HCT116 (cell line): ENCODE measurements around the gene CENATAC. TPM values are rescaled to one million over a fixed set of nuclear protein-coding genes. Genes with fewer than 3 reads are reported as not detected.

Experiments used
- ATAC-seq: fragments of 200-7000 bp; cut with Tn5 transposase; 2 replicates; pipeline ENCODE4 v1.9.1; 2020; ENCODE audit warnings: mild to moderate bottlenecking, moderate library complexity
- BruUV-seq: library from RNA; stranded (reverse); fragments of 400-500 nt; replicated peaks from 2 replicates; lab custom pipeline; 2021; lab: Mats Ljungman, UMichigan
- CTCF ChIA-PET: fragments of 300-600 bp; sonication (Branson Sonifier 250); formaldehyde crosslinking; loops from one replicate; lab custom pipeline; 2021; ENCODE audit warnings: antibody characterized with exemption; lab: Charles Lee
- POLR2A ChIA-PET: fragments of 300-600, 350-600 bp; sonication (Branson Sonifier 250); formaldehyde crosslinking; loops from one replicate; lab custom pipeline; 2021; ENCODE audit warnings: antibody characterized with exemption; lab: Charles Lee
- RAD21 ChIA-PET, 2 experiments: fragments of 300-600 bp; sonication (Branson Sonifier 250); formaldehyde crosslinking; loops; one replicate each; lab custom pipeline; 2023; ENCODE audit warnings: low total read pairs in 2 of 2; ENCODE audit not compliant: uncharacterized antibody in 2 of 2, unreplicated experiment in 2 of 2, low non-redundant PET in 1 of 2; lab: Charles Lee
- DNase-seq: peaks from one replicate; pipeline ENCODE4 v3.0.0-alpha.2; 2010; ENCODE audit warnings: low read depth, low spot score
- H2AFZ ChIP-seq: fragments of 200-600 bp; shearing (Covaris generic), sonication (generic); 2 replicates; pipeline ENCODE4 v1.6.1; 2017; ENCODE audit warnings: low read depth, mixed run types, mixed read lengths, antibody characterized with exemption, low read length; ENCODE audit not compliant: poor library complexity, severe bottlenecking
- H3K27ac ChIP-seq: 2 replicates; pipeline ENCODE4 v1.5.1; 2012; ENCODE audit warnings: low read depth, low read length
- H3K27me3 ChIP-seq: fragments of 200-600 bp; sonication (generic); 2 replicates; pipeline ENCODE4 v1.6.1; 2016; ENCODE audit warnings: mixed run types, low read length, mixed read lengths; ENCODE audit not compliant: insufficient read depth
- H3K36me3 ChIP-seq, 2 experiments: fragments of 200-500 bp in 1 of 2; fragments of 200-600 bp in 1 of 2; sonication (Bioruptor generic) in 1 of 2; sonication (generic) in 1 of 2; 2 replicates each; pipeline versions ENCODE4 v1.5.1 to v1.6.1; 2014 to 2016; ENCODE audit warnings: low read length in 2 of 2, inconsistent platforms in 1 of 2, mixed read lengths in 1 of 2, mixed run types in 1 of 2; ENCODE audit not compliant: insufficient read depth in 2 of 2, control insufficient read depth in 1 of 2
- H3K4me1 ChIP-seq, 2 experiments: fragments of 200-600 bp in 1 of 2; sonication (generic) in 1 of 2; 2 replicates each; pipeline versions ENCODE4 v1.5.1 to v1.6.1; 2012 to 2017; ENCODE audit warnings: low read length in 2 of 2, inconsistent platforms in 1 of 2, mild to moderate bottlenecking in 1 of 2, mixed read lengths in 1 of 2, mixed run types in 1 of 2, moderate library complexity in 1 of 2; ENCODE audit not compliant: insufficient read depth in 2 of 2, control insufficient read depth in 1 of 2
- H3K4me2 ChIP-seq: fragments of 200-600 bp; sonication (generic); 2 replicates; pipeline ENCODE4 v1.6.1; 2017; ENCODE audit warnings: mixed run types, low read length, mixed read lengths
- H3K4me3 ChIP-seq, 2 experiments: fragments of 200-600 bp in 1 of 2; sonication (generic) in 1 of 2; replicated peaks in 1 of 2; 2 replicates each; pipeline ENCODE4 v1.5.1; 2011 to 2016; ENCODE audit warnings: low read length in 2 of 2, control low read depth in 1 of 2, low read depth in 1 of 2, mild to moderate bottlenecking in 1 of 2, mixed read lengths in 1 of 2, mixed run types in 1 of 2
- H3K79me2 ChIP-seq: fragments of 200-600 bp; sonication (generic); 2 replicates; pipeline ENCODE4 v1.6.1; 2017; ENCODE audit warnings: mild to moderate bottlenecking, mixed run types, low read length, moderate library complexity, mixed read lengths; ENCODE audit not compliant: insufficient read depth
- H3K9ac ChIP-seq: fragments of 200-600 bp; sonication (generic); 2 replicates; pipeline ENCODE4 v1.6.1; 2016; ENCODE audit warnings: low read length, mixed read lengths
- H3K9me2 ChIP-seq: fragments of 200-600 bp; sonication (generic), shearing (Covaris generic); 2 replicates; pipeline ENCODE4 v1.6.1; 2017; ENCODE audit warnings: mixed run types, mild to moderate bottlenecking, moderate library complexity; ENCODE audit not compliant: insufficient read depth
- H3K9me3 ChIP-seq, 2 experiments: fragments of 200-500 bp in 1 of 2; fragments of 200-600 bp in 1 of 2; sonication (Bioruptor generic) in 1 of 2; sonication (generic) in 1 of 2; 2 replicates each; pipeline ENCODE4 v1.6.1; 2014 to 2017; ENCODE audit warnings: low read length in 2 of 2, mixed read lengths in 2 of 2, inconsistent platforms in 1 of 2, low read depth in 1 of 2, mild to moderate bottlenecking in 1 of 2, mixed run types in 1 of 2, moderate library complexity in 1 of 2; ENCODE audit not compliant: control insufficient read depth in 1 of 2, insufficient read depth in 1 of 2
- H4K20me1 ChIP-seq: fragments of 200-600 bp; sonication (generic), shearing (Covaris generic); 2 replicates; pipeline ENCODE4 v1.6.1; 2017; ENCODE audit warnings: mixed run types, mild to moderate bottlenecking, moderate library complexity; ENCODE audit not compliant: insufficient read depth
- CEBPB ChIP-seq: IDR thresholded peaks from 2 replicates; pipeline ENCODE4 v1.6.1; 2012; ENCODE audit warnings: low read depth
- EGR1 ChIP-seq: IDR thresholded peaks from 2 replicates; pipeline ENCODE4 v1.6.1; 2012; ENCODE audit warnings: low read depth
- EZH2 ChIP-seq: fragments of 200-600 bp; sonication (generic); IDR thresholded peaks from 2 replicates; pipeline ENCODE4 v1.6.1; 2017; ENCODE audit warnings: antibody characterized with exemption, mixed run types
- FOSL1 ChIP-seq: IDR thresholded peaks from 2 replicates; pipeline ENCODE4 v1.6.1; 2012; ENCODE audit warnings: low read depth
- JUND ChIP-seq: IDR thresholded peaks from 2 replicates; pipeline ENCODE4 v1.6.1; 2012
- POLR2AphosphoS5 ChIP-seq: IDR thresholded peaks from 2 replicates; pipeline ENCODE4 v1.6.1; 2011; ENCODE audit warnings: mild to moderate bottlenecking, low read depth, low read length, moderate library complexity
- SIN3A ChIP-seq: IDR thresholded peaks from 2 replicates; pipeline ENCODE4 v1.6.1; 2012; ENCODE audit warnings: low read depth
- TCF7L2 ChIP-seq: IDR thresholded peaks from 2 replicates; pipeline ENCODE4 v1.7.0; 2011; ENCODE audit warnings: borderline replicate concordance, inconsistent platforms; ENCODE audit not compliant: insufficient read depth, insufficient read length; ENCODE audit errors: extremely low read depth
- YY1 ChIP-seq: IDR thresholded peaks from 2 replicates; pipeline ENCODE4 v1.6.1; 2011; ENCODE audit warnings: low read length, low read depth, moderate library complexity, mild to moderate bottlenecking; ENCODE audit not compliant: insufficient replicate concordance; ENCODE audit errors: extremely low read depth
- ZNF274 ChIP-seq: fragments of 200-500 bp; sonication (Bioruptor generic); IDR thresholded peaks from 2 replicates; pipeline ENCODE4 v1.6.1; 2014; ENCODE audit warnings: mild to moderate bottlenecking, low read depth, low read length, inconsistent platforms
- intact Hi-C: fragments of 100-400 bp; cut with micrococcal nuclease; formaldehyde crosslinking; loops from 2 replicates; pipeline ENCODE4 v1.10.0; 2022
- total RNA-seq: library from RNA; stranded (reverse); gene quantifications from one replicate; pipeline ENCODE4 v1.2.1, GENCODE V29; 2021; ENCODE audit not compliant: unreplicated experiment
- TF ChIP-seq, protein P1 (sequence below): IDR thresholded peaks from 2 replicates; pipeline ENCODE4 v1.6.1; 2012; ENCODE audit warnings: low read depth

The CENATAC gene
- total RNA-seq, 1 experiment from 2014 or later = 28.9 TPM

GRCh38 chr11:119018074-119018938 lies 20.4 kb downstream of the CENATAC start, which contains the start of the genes RPS25 and TRAPPC4 (continued):
- TF ChIP-seq YY1 = peak; percentile 92
- peak; percentile 77 for TF ChIP-seq SIN3A
- no peak for TF ChIP-seq ZNF274
- TF ChIP-seq POLR2AphosphoS5 = peak; percentile 87

DNA sequence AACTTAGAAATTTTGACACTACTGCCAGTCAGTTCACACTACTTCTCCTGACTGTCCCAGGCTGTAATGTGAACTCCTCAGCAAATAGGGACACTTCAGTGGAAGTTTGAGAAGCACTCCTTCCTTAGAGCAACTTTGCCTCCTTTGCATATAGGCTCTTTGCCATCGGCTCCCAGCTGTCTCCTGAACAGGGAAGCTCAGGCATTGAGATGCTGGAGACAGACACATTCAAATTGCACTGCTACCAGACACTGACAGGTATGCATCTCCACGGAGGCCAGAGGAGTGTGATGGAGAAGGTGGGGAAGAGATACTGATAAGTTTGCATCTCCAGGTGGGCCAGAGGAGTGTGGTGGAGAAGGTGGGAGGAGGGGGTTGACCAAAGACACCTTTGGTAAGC lies 22.1 kb downstream of the CENATAC start:
- Histone ChIP-seq H3K4me1 (peaks cover 18 to 40% of the 10 kb centered on the region in 2 experiments), H3K36me3 (peaks cover 30 to 54% of the 10 kb centered on the region in 2 experiments), H3K4me2 (peak overlapping the region; percentile 70), H4K20me1 (no peaks in the 10 kb centered on the region), H2AFZ (no peak overlapping the region), H3K27me3 (no peaks in the 10 kb centered on the region), H3K4me3 (peak overlapping the region; percentile 72 to 91), H3K79me2 (peaks cover 64% of the 10 kb centered on the region), H3K27ac (no peak overlapping the region), H3K9me2 (no peaks in the 10 kb centered on the region), H3K9ac (peak overlapping the region; percentile 99), H3K9me3 (no peaks in the 10 kb centered on the region)
- TF ChIP-seq JUND (no peak), EZH2 (no peak), YY1 (no peak), CEBPB (no peak), EGR1 (no peak), POLR2AphosphoS5 (no peak), ZNF274 (no peak), TCF7L2 (no peak), FOSL1 (no peak)
- TF ChIP-seq, protein P1, sequence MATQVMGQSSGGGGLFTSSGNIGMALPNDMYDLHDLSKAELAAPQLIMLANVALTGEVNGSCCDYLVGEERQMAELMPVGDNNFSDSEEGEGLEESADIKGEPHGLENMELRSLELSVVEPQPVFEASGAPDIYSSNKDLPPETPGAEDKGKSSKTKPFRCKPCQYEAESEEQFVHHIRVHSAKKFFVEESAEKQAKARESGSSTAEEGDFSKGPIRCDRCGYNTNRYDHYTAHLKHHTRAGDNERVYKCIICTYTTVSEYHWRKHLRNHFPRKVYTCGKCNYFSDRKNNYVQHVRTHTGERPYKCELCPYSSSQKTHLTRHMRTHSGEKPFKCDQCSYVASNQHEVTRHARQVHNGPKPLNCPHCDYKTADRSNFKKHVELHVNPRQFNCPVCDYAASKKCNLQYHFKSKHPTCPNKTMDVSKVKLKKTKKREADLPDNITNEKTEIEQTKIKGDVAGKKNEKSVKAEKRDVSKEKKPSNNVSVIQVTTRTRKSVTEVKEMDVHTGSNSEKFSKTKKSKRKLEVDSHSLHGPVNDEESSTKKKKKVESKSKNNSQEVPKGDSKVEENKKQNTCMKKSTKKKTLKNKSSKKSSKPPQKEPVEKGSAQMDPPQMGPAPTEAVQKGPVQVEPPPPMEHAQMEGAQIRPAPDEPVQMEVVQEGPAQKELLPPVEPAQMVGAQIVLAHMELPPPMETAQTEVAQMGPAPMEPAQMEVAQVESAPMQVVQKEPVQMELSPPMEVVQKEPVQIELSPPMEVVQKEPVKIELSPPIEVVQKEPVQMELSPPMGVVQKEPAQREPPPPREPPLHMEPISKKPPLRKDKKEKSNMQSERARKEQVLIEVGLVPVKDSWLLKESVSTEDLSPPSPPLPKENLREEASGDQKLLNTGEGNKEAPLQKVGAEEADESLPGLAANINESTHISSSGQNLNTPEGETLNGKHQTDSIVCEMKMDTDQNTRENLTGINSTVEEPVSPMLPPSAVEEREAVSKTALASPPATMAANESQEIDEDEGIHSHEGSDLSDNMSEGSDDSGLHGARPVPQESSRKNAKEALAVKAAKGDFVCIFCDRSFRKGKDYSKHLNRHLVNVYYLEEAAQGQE = no peak
- CTCF ChIA-PET = interaction anchor here (1.1 kb wide), 1 partner anchor 11 kb away, joined by 3 read pairs; no protein-coding TSS in a partner anchor
- no peak for DNase-seq
- no peak for ATAC-seq
- intact Hi-C loops = loop anchor here (2.0 to 5.0 kb wide), 2 partner anchors 83 to 108 kb away; no protein-coding TSS in a partner anchor
- RAD21 ChIA-PET = no interaction called here
- BruUV-seq = no TSS peak
- POLR2A ChIA-PET = no interaction called here
